ENCODE data around the gene DEDD2. TPM values are rescaled to one million over a fixed set of nuclear protein-coding genes. Genes with fewer than 3 reads are reported as not detected.

Gene DEDD2
- total and polyA plus RNA-seq, 10 of the 15 experiments (the other 5 are each of a cell fraction or from before 2014, with no cell fraction given), result 2.5 to 24.7 (median 17.6) TPM

- peak; percentile 49; the same call in 1 of the 2 replicates for TF ChIP-seq ZBTB40 (IDR thresholded peaks at IDR 0.05; ENCODE audit: borderline replicate concordance)
- TF ChIP-seq BCL11A (IDR thresholded peaks at IDR 0.05; ENCODE audit: low read depth, low read length), result no peak
These were observed 13.8 kb downstream of the DEDD2 start (continued) for GRCh38 chr19:42203700-42204099.

- Histone ChIP-seq H2AFZ (ENCODE audit: control insufficient read depth, low read depth, low read length) (no peak overlapping the region), H3K36me3 (ENCODE audit: control insufficient read depth in 2 of 2, insufficient read depth in 2 of 2, low read length in 1 of 2) (peaks cover 18 to 33% of the 10 kb centered on the region in 2 experiments), H3K79me2 (ENCODE audit: control insufficient read depth, insufficient read depth, low read length) (peaks cover 9% of the 10 kb centered on the region), H3K27ac (ENCODE audit: control insufficient read depth, insufficient read depth) (peak overlapping the region; percentile 95), H3K9ac (ENCODE audit: control insufficient read depth, insufficient read depth, low read length) (peak overlapping the region; percentile 73; the same call in 1 of the 2 replicates), H3K27me3 (replicated peaks in 1 of 2; ENCODE audit: control insufficient read depth in 2 of 2, insufficient read depth in 2 of 2, low read length in 1 of 2) (no peaks in the 10 kb centered on the region), H3K4me1 (ENCODE audit: control insufficient read depth, insufficient read depth, low read length) (peaks cover 51% of the 10 kb centered on the region), H3K4me3 (peak overlapping the region; percentile 56), H3K9me3 (replicated peaks; ENCODE audit: control insufficient read depth, insufficient read depth, low read length) (no peaks in the 10 kb centered on the region), H3K4me2 (ENCODE audit: control insufficient read depth, insufficient read depth) (peak overlapping the region; percentile 90), H4K20me1 (ENCODE audit: control insufficient read depth, insufficient read depth) (no peaks in the 10 kb centered on the region)
- ChIA-PET POLR2A (interaction anchor here (1.0 to 3.4 kb wide), 4 partner anchors 14 to 126 kb away, joined by 3 to 22 read pairs (median 10); partner anchors contain the start of genes DEDD2, GSK3A and ZNF574), SMC1A (ENCODE audit: uncharacterized antibody, unreplicated experiment) (interaction anchor here (0.6 to 6.0 kb wide), 8 partner anchors 11 to 77 kb away, joined by 3 to 23 read pairs (median 4); partner anchors contain the start of genes DEDD2 and ZNF526), RAD21 (ENCODE audit: unreplicated experiment) (interaction anchor here (1.0 to 4.6 kb wide), 4 partner anchors 14 to 79 kb away, joined by 3 to 20 read pairs (median 4); partner anchors contain the start of gene POU2F2), CTCF (interaction anchor here (0.9 to 2.7 kb wide), 7 partner anchors 16 to 244 kb away, joined by 3 to 9 read pairs (median 4); partner anchors contain the start of gene DEDD2)
- in situ Hi-C loops (cut with MboI) (no loop called here), intact Hi-C loops (cut with micrococcal nuclease; ENCODE audit: unreplicated experiment) (no loop called here)
- no peak for FAIRE-seq
- no peak for DNase-seq (ENCODE audit: low read depth, low spot score)
- WGBS (ENCODE audit: insufficient coverage, insufficient replicate concordance, low lambda C conversion rate, missing lambda C conversion rate), result 40% methylated on average over 5 of the region's 5 CpGs
- BruUV-seq (replicated peaks), result no TSS peak
- ATAC-seq, result no peak
- no peak for TF ChIP-seq IRF4 (IDR thresholded peaks at IDR 0.05; ENCODE audit: low read depth, low read length)
- no peak for TF ChIP-seq FOXK2 (IDR thresholded peaks at IDR 0.05)
- no peak for TF ChIP-seq RAD51 (IDR thresholded peaks at IDR 0.05)
- no peak for TF ChIP-seq ASH2L (IDR thresholded peaks at IDR 0.05; ENCODE audit: borderline replicate concordance, low read depth)
- TF ChIP-seq KDM1A (IDR thresholded peaks at IDR 0.05; ENCODE audit: borderline replicate concordance), result no peak
These were observed 15.1 kb downstream of the DEDD2 start for GRCh38 chr19:42202290-42202880.

Measured in GM12878 (cell line).